RWPE2 (cell line): ENCODE results near the gene CCNI.
"Not testable (repeated sequence)": the region's sequence is repeated elsewhere in the genome, so short reads cannot be mapped to it uniquely, and the experiment has no call there.

ENCODE experiments used
- ATAC-seq: fragments of 200-7000 bp; cut with Tn5 transposase; 3 replicates; pipeline ENCODE4 v1.9.1; 2021; ENCODE audit warnings: low read depth
- DNase-seq: peaks from one replicate; pipeline ENCODE4 v3.0.0-alpha.2; 2020; ENCODE audit warnings: low spot score
- H3K27ac ChIP-seq: fragments of 450-650 bp; 2 replicates; pipeline ENCODE4 v1.5.1; 2017; ENCODE audit warnings: mild to moderate bottlenecking; ENCODE audit not compliant: poor library complexity, severe bottlenecking
- H3K27me3 ChIP-seq: fragments of 250-450 bp; sonication (Bioruptor Pico); 2 replicates; pipeline ENCODE4 v1.5.1; 2021; ENCODE audit warnings: mild to moderate bottlenecking, moderate library complexity; ENCODE audit not compliant: insufficient read depth, poor library complexity, severe bottlenecking
- H3K36me3 ChIP-seq: fragments of 250-450 bp; sonication (Bioruptor Pico); 2 replicates; pipeline ENCODE4 v1.5.1; 2020; ENCODE audit warnings: low read depth, mild to moderate bottlenecking, moderate library complexity
- H3K4me1 ChIP-seq: fragments of 250-450 bp; sonication (Bioruptor Pico); 2 replicates; pipeline ENCODE4 v1.5.1; 2021; ENCODE audit warnings: mild to moderate bottlenecking, moderate library complexity; ENCODE audit not compliant: insufficient read depth, poor library complexity, severe bottlenecking
- H3K4me3 ChIP-seq: fragments of 250-450 bp; sonication (Bioruptor Pico); 2 replicates; pipeline ENCODE4 v1.5.1; 2021; ENCODE audit warnings: mild to moderate bottlenecking, moderate library complexity; ENCODE audit not compliant: severe bottlenecking
- H3K9me3 ChIP-seq: fragments of 250-450 bp; sonication (Bioruptor Pico); 2 replicates; pipeline ENCODE4 v1.5.1; 2021; ENCODE audit warnings: mild to moderate bottlenecking, moderate library complexity; ENCODE audit not compliant: severe bottlenecking
- CTCF ChIP-seq: fragments of 450-650 bp; IDR thresholded peaks from one replicate; pipeline ENCODE4 v1.5.1; 2017; ENCODE audit warnings: mild to moderate bottlenecking, moderate library complexity; ENCODE audit not compliant: poor library complexity, severe bottlenecking

The CCNI gene

GRCh38 chr4:77093401-77093800 lies 17.6 kb upstream of the CCNI start:
- H3K36me3 ChIP-seq = no peaks in the 10 kb centered on the region
- peak overlapping the region; percentile 94 for H3K27ac ChIP-seq
- ATAC-seq (peak; percentile 78), DNase-seq (no peak)
- no peak overlapping the region for H3K4me3 ChIP-seq
- TF ChIP-seq CTCF = no peak
- no peaks in the 10 kb centered on the region for H3K9me3 ChIP-seq
- no peaks in the 10 kb centered on the region for H3K27me3 ChIP-seq
- peaks cover 36% of the 10 kb centered on the region for H3K4me1 ChIP-seq

GRCh38 chr4:77092975-77093374 lies 17.2 kb upstream of the CCNI start:
- H3K27ac ChIP-seq = peak overlapping the region; percentile 94
- no peaks in the 10 kb centered on the region for H3K9me3 ChIP-seq
- H3K27me3 ChIP-seq = no peaks in the 10 kb centered on the region
- H3K4me3 ChIP-seq = no peak overlapping the region
- DNase-seq (no peak), ATAC-seq (peak; percentile 71)
- peaks cover 36% of the 10 kb centered on the region for H3K4me1 ChIP-seq
- TF ChIP-seq CTCF = no peak
- no peaks in the 10 kb centered on the region for H3K36me3 ChIP-seq

GRCh38 chr4:77089866-77090265 lies 14.1 kb upstream of the CCNI start:
- H3K27ac ChIP-seq = no peak overlapping the region
- no peaks in the 10 kb centered on the region for H3K9me3 ChIP-seq
- no peak overlapping the region for H3K4me3 ChIP-seq
- ATAC-seq (no peak), DNase-seq (no peak)
- peaks cover 32% of the 10 kb centered on the region for H3K4me1 ChIP-seq
- TF ChIP-seq CTCF = no peak
- H3K27me3 ChIP-seq = no peaks in the 10 kb centered on the region
- no peaks in the 10 kb centered on the region for H3K36me3 ChIP-seq

- H3K27ac ChIP-seq, DNase-seq, H3K9me3 ChIP-seq, H3K27me3 ChIP-seq, ATAC-seq, H3K4me3 ChIP-seq, H3K4me1 ChIP-seq, H3K36me3 ChIP-seq: not testable (repeated sequence)
These were observed 11.2 kb upstream of the CCNI start for GRCh38 chr4:77087027-77087426.

- DNase-seq (no peak), ATAC-seq (no peak)
- Histone ChIP-seq H3K27ac (no peak overlapping the region), H3K4me3 (no peak overlapping the region), H3K36me3 (no peaks in the 10 kb centered on the region), H3K27me3 (no peaks in the 10 kb centered on the region), H3K4me1 (no peaks in the 10 kb centered on the region), H3K9me3 (no peaks in the 10 kb centered on the region)
- TF ChIP-seq CTCF = no peak
These were observed 8.3 kb upstream of the CCNI start for GRCh38 chr4:77084019-77084639.
